Stimulated activated CD8-positive, alpha-beta memory T cell treated with anti-CD3 and anti-CD28 coated beads, Interleukin-15, amount 100 ng/mL, for 24 hours (primary cell): ENCODE results near the gene VAX1.
"Not testable (repeated sequence)": the region's sequence is repeated elsewhere in the genome, so short reads cannot be mapped to it uniquely, and the experiment has no call there.

Source experiments
- DNase-seq: peaks from one replicate; pipeline ENCODE4 v3.0.0-alpha.2; 2020; ENCODE audit warnings: low read depth

Gene VAX1

GRCh38 chr10:117137911-117138642 is at the start of gene VAX1:
Gene VAX1 (minus strand): TSS chr10:117138270. CDS start chr10:117138056, 214 bp downstream.
- no peak for DNase-seq

GRCh38 chr10:117186832-117187615 is 49.0 kb upstream of the VAX1 start:
- DNase-seq, result no peak

- not testable (repeated sequence) for DNase-seq
Measured at GRCh38 chr10:117185817-117186216, 47.7 kb upstream of the VAX1 start.

GRCh38 chr10:117184821-117185220 is 46.8 kb upstream of the VAX1 start:
- DNase-seq, result no peak

GRCh38 chr10:117184296-117184695 is 46.2 kb upstream of the VAX1 start:
- DNase-seq, result no peak

GRCh38 chr10:117178190-117178589 is 40.1 kb upstream of the VAX1 start:
- no peak for DNase-seq

GRCh38 chr10:117175901-117176534 is 37.9 kb upstream of the VAX1 start:
- peak; percentile 56 for DNase-seq

- DNase-seq, result no peak
Measured at GRCh38 chr10:117175215-117175900, 37.3 kb upstream of the VAX1 start.

GRCh38 chr10:117174439-117175214 is 36.6 kb upstream of the VAX1 start:
- peak; percentile 60 for DNase-seq

GRCh38 chr10:117170244-117170643 is 32.2 kb upstream of the VAX1 start:
- DNase-seq, result no peak

- DNase-seq, result no peak
Measured at GRCh38 chr10:117169480-117169879, 31.4 kb upstream of the VAX1 start.

- no peak for DNase-seq
Measured at GRCh38 chr10:117168729-117169128, 30.7 kb upstream of the VAX1 start.

- DNase-seq, result peak; percentile 53
Measured at GRCh38 chr10:117167789-117168674, 30.0 kb upstream of the VAX1 start.

GRCh38 chr10:117167346-117167788 is 29.3 kb upstream of the VAX1 start:
- DNase-seq, result no peak

GRCh38 chr10:117166418-117167345 is 28.6 kb upstream of the VAX1 start:
- no peak for DNase-seq

- no peak for DNase-seq
Measured at GRCh38 chr10:117165538-117166417, 27.7 kb upstream of the VAX1 start.

- no peak for DNase-seq
Measured at GRCh38 chr10:117164592-117165537, 26.8 kb upstream of the VAX1 start.
